HepG2 (cell line): ENCODE data around the gene ZNF213. TPM values are rescaled to one million over a fixed set of nuclear protein-coding genes. Genes with fewer than 3 reads are reported as not detected.
A peak's percentile ranks its signal among the peaks of the same experiment; 100 is the strongest.

Experiments used
- ARHGAP35 ChIP-seq: sonication (generic); formaldehyde crosslinking; IDR thresholded peaks from 2 replicates; pipeline ENCODE4 v1.9.0; 2022; ENCODE audit warnings: mild to moderate bottlenecking, inconsistent platforms, moderate library complexity, missing genetic modification reagents, borderline replicate concordance
- ATF1 ChIP-seq: IDR thresholded peaks from 2 replicates; pipeline ENCODE4 v1.6.1; 2016; ENCODE audit warnings: mild to moderate bottlenecking, control low read depth
- ATF4 ChIP-seq, 2 experiments: fragments of 450-650 bp in 1 of 2; sonication (generic) in 1 of 2; formaldehyde crosslinking; IDR thresholded peaks; 2 replicates each; pipeline versions ENCODE4 v1.5.0 to v1.8.0; 2020 to 2022; ENCODE audit warnings: mild to moderate bottlenecking in 1 of 2, missing genetic modification reagents in 1 of 2
- CSRNP2 ChIP-seq: sonication (generic); formaldehyde crosslinking; conservative IDR thresholded peaks from 2 replicates; pipeline ENCODE4 v1.8.0; 2022; ENCODE audit warnings: low read depth, missing genetic modification reagents
- MED13 ChIP-seq: sonication (generic); formaldehyde crosslinking; IDR thresholded peaks from 2 replicates; pipeline ENCODE4 v1.5.0; 2020; ENCODE audit warnings: missing genetic modification reagents
- MNT ChIP-seq: fragments of 450-650 bp; IDR thresholded peaks from 2 replicates; pipeline ENCODE4 v1.6.1; 2016
- NFATC3 ChIP-seq: sonication (generic); formaldehyde crosslinking; IDR thresholded peaks from 2 replicates; pipeline ENCODE4 v1.5.1; 2020; ENCODE audit warnings: mild to moderate bottlenecking, missing genetic modification reagents
- NFE2L1 ChIP-seq: sonication (generic); formaldehyde crosslinking; IDR thresholded peaks from 2 replicates; pipeline ENCODE4 v1.4.0; 2020; ENCODE audit warnings: missing genetic modification reagents, mild to moderate bottlenecking, borderline replicate concordance
- NR2F1 ChIP-seq, 2 experiments: fragments of 450-650 bp in 1 of 2; formaldehyde crosslinking in 1 of 2; IDR thresholded peaks; 2 replicates each; pipeline versions ENCODE4 v1.5.0 to v1.6.1; 2016 to 2020; ENCODE audit warnings: mild to moderate bottlenecking in 1 of 2, missing compliant biosample characterization in 1 of 2, missing genetic modification reagents in 1 of 2, moderate library complexity in 1 of 2
- TOPORS ChIP-seq: sonication (generic); formaldehyde crosslinking; IDR thresholded peaks from 2 replicates; pipeline ENCODE4 v1.8.0; 2023; ENCODE audit warnings: mild to moderate bottlenecking, missing genetic modification reagents
- ZBTB42 ChIP-seq: sonication (generic); formaldehyde crosslinking; IDR thresholded peaks from 2 replicates; pipeline ENCODE4 v1.5.0; 2020; ENCODE audit warnings: mild to moderate bottlenecking, missing genetic modification reagents
- ZBTB8A ChIP-seq: sonication (generic); formaldehyde crosslinking; IDR thresholded peaks from 2 replicates; pipeline ENCODE4 v1.4.0; 2020; ENCODE audit warnings: mild to moderate bottlenecking, low read depth, missing genetic modification reagents, borderline replicate concordance
- ZNF124 ChIP-seq: sonication (generic); formaldehyde crosslinking; IDR thresholded peaks from 2 replicates; pipeline ENCODE4 v1.4.0; 2020; ENCODE audit warnings: missing genetic modification reagents
- ZNF274 ChIP-seq: sonication (generic); formaldehyde crosslinking; IDR thresholded peaks from 2 replicates; pipeline ENCODE4 v1.5.1; 2020; ENCODE audit warnings: mild to moderate bottlenecking, missing genetic modification reagents
- ZNF460 ChIP-seq: sonication (generic); formaldehyde crosslinking; IDR thresholded peaks from 2 replicates; pipeline ENCODE4 v1.5.1; 2020; ENCODE audit warnings: missing genetic modification reagents, mild to moderate bottlenecking, borderline replicate concordance
- ZNF614 ChIP-seq: IDR thresholded peaks from 2 replicates; pipeline ENCODE4 v1.6.1; 2018; ENCODE audit warnings: missing biosample characterization, missing genetic modification reagents, inconsistent platforms, borderline replicate concordance
- ZNF737 ChIP-seq: sonication (generic); formaldehyde crosslinking; IDR thresholded peaks from 2 replicates; pipeline ENCODE4 v1.5.0; 2020; ENCODE audit warnings: missing genetic modification reagents, mild to moderate bottlenecking, borderline replicate concordance
- ZNF746 ChIP-seq: sonication (generic); formaldehyde crosslinking; IDR thresholded peaks from 2 replicates; pipeline ENCODE4 v1.8.0; 2022; ENCODE audit warnings: mild to moderate bottlenecking, missing genetic modification reagents
- polyA plus RNA-seq, 8 experiments: library from polyadenylated mRNA; depleted of rRNA in 3 of 8; stranded (reverse) in 7 of 8; unstranded in 1 of 8; fragments of >200 nt; fragmentation: Illumina TruSeq in 4 of 8; extraction: Trizol in 4 of 8; gene quantifications; 2 replicates each; pipeline versions ENCODE4 v1.2.1 to v1.2.3, GENCODE V29; 2011 to 2016; ENCODE audit warnings: low read depth in 4 of 8, missing spikeins in 1 of 8, mixed read lengths in 1 of 8; ENCODE audit not compliant: insufficient read depth in 1 of 8
- total RNA-seq, 5 experiments: library from RNA; depleted of rRNA; stranded (reverse); fragments of >200 nt; fragmentation: Illumina TruSeq; extraction: Trizol; gene quantifications; 2 replicates each; pipeline ENCODE4 v1.2.3, GENCODE V29; 2016; ENCODE audit warnings: low read depth in 1 of 5
- TF ChIP-seq, protein P1 (sequence below): sonication (generic); formaldehyde crosslinking; IDR thresholded peaks from 2 replicates; pipeline ENCODE4 v1.5.0; 2020; ENCODE audit warnings: mild to moderate bottlenecking, missing genetic modification reagents, borderline replicate concordance

The ZNF213 gene
- total and polyA plus RNA-seq, 2 of the 13 experiments (the other 11 are each of a cell fraction or from before 2014, with no cell fraction given) = 0.59 to 0.97 TPM

- TF ChIP-seq ATF4 (CRISPR knock-in tag; IDR thresholded peaks at IDR 0.05) = 0 out of 4 replicates have a peak, but pooled peaks of 1 of the 2 experiments have one; percentile 55
- peak; percentile 90; the same call in 1 of the 2 replicates for TF ChIP-seq MED13 (CRISPR knock-in tag)
- TF ChIP-seq ZNF124 (CRISPR knock-in tag) = peak; percentile 88; the same call in 1 of the 2 replicates
- TF ChIP-seq ZNF274 (CRISPR knock-in tag) = peak; percentile 39; the same call in 1 of the 2 replicates
- TF ChIP-seq ZNF737 (CRISPR knock-in tag) = no peak
- TF ChIP-seq MNT = 0 out of 2 replicates have a peak, but pooled peaks have one; percentile 5
- TF ChIP-seq ARHGAP35 (CRISPR knock-in tag) = 0 out of 2 replicates have a peak, but pooled peaks have one; percentile 24
- no peak; the same call in 1 of the 2 replicates for TF ChIP-seq ATF1 (CRISPR knock-in tag)
- no peak for TF ChIP-seq CSRNP2 (CRISPR knock-in tag)
- TF ChIP-seq TOPORS (CRISPR knock-in tag) = peak; percentile 72; the same call in 1 of the 2 replicates
- TF ChIP-seq ZBTB42 (CRISPR knock-in tag) = 0 out of 2 replicates have a peak, but pooled peaks have one; percentile 19
- TF ChIP-seq ZNF460 (CRISPR knock-in tag) = no peak; the same call in 1 of the 2 replicates
- TF ChIP-seq ZNF614 (CRISPR knock-in tag) = peak; percentile 94
- TF ChIP-seq ZBTB8A (CRISPR knock-in tag) = no peak
- TF ChIP-seq, protein P1, sequence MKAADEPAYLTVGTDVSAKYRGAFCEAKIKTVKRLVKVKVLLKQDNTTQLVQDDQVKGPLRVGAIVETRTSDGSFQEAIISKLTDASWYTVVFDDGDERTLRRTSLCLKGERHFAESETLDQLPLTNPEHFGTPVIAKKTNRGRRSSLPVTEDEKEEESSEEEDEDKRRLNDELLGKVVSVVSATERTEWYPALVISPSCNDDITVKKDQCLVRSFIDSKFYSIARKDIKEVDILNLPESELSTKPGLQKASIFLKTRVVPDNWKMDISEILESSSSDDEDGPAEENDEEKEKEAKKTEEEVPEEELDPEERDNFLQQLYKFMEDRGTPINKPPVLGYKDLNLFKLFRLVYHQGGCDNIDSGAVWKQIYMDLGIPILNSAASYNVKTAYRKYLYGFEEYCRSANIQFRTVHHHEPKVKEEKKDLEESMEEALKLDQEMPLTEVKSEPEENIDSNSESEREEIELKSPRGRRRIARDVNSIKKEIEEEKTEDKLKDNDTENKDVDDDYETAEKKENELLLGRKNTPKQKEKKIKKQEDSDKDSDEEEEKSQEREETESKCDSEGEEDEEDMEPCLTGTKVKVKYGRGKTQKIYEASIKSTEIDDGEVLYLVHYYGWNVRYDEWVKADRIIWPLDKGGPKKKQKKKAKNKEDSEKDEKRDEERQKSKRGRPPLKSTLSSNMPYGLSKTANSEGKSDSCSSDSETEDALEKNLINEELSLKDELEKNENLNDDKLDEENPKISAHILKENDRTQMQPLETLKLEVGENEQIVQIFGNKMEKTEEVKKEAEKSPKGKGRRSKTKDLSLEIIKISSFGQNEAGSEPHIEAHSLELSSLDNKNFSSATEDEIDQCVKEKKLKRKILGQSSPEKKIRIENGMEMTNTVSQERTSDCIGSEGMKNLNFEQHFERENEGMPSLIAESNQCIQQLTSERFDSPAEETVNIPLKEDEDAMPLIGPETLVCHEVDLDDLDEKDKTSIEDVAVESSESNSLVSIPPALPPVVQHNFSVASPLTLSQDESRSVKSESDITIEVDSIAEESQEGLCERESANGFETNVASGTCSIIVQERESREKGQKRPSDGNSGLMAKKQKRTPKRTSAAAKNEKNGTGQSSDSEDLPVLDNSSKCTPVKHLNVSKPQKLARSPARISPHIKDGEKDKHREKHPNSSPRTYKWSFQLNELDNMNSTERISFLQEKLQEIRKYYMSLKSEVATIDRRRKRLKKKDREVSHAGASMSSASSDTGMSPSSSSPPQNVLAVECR (CRISPR knock-in tag) = peak; percentile 81
- no peak for TF ChIP-seq NFE2L1
- TF ChIP-seq NR2F1 (CRISPR knock-in tag; IDR thresholded peaks at IDR 0.05) = no peak
- no peak for TF ChIP-seq NFATC3
- peak; percentile 69 for TF ChIP-seq ZNF746 (CRISPR knock-in tag)
Measured at GRCh38 chr16:3150346-3151218, 15.8 kb downstream of the ZNF213 start (continued).
